HG03066 (cell line): ENCODE results near the gene JAKMIP1.

Experiments
- ATAC-seq: cut with Tn5 transposase; IDR thresholded peaks from one replicate; pipeline ENCODE4 v1.9.1; 2021; ENCODE audit warnings: low read depth; ENCODE audit not compliant: unreplicated experiment

Gene JAKMIP1

GRCh38 chr4:6183740-6184139, 16.6 kb downstream of the JAKMIP1 start:
- ATAC-seq, result peak; percentile 59

GRCh38 chr4:6182376-6183280, 17.7 kb downstream of the JAKMIP1 start:
- no peak for ATAC-seq

- peak; percentile 71 for ATAC-seq
These were observed 19.3 kb downstream of the JAKMIP1 start for GRCh38 chr4:6180841-6181631.

GRCh38 chr4:6179362-6179761, 21.0 kb downstream of the JAKMIP1 start:
- no peak for ATAC-seq

- no peak for ATAC-seq
These were observed 21.6 kb downstream of the JAKMIP1 start for GRCh38 chr4:6178757-6179156.

- no peak for ATAC-seq
These were observed 22.7 kb downstream of the JAKMIP1 start for GRCh38 chr4:6177587-6178197.

GRCh38 chr4:6175426-6175825, 24.9 kb downstream of the JAKMIP1 start:
- ATAC-seq, result no peak

- ATAC-seq, result no peak
These were observed 27.5 kb downstream of the JAKMIP1 start for GRCh38 chr4:6172927-6173200.

- no peak for ATAC-seq
These were observed 28.0 kb downstream of the JAKMIP1 start for GRCh38 chr4:6172093-6172926.

- ATAC-seq, result no peak
These were observed 31.1 kb downstream of the JAKMIP1 start for GRCh38 chr4:6169239-6169638.

GRCh38 chr4:6165766-6166165, 34.6 kb downstream of the JAKMIP1 start:
- no peak for ATAC-seq

GRCh38 chr4:6162885-6163284, 37.5 kb downstream of the JAKMIP1 start:
- no peak for ATAC-seq

GRCh38 chr4:6161921-6162464, 38.4 kb downstream of the JAKMIP1 start:
- ATAC-seq, result no peak

- no peak for ATAC-seq
These were observed 39.8 kb downstream of the JAKMIP1 start for GRCh38 chr4:6160536-6160935.

GRCh38 chr4:6157926-6158325, 42.4 kb downstream of the JAKMIP1 start:
- ATAC-seq, result no peak

- no peak for ATAC-seq
These were observed 44.2 kb downstream of the JAKMIP1 start for GRCh38 chr4:6155996-6156750.

GRCh38 chr4:6154875-6155274, 45.5 kb downstream of the JAKMIP1 start:
- ATAC-seq, result no peak

GRCh38 chr4:6153874-6154273, 46.5 kb downstream of the JAKMIP1 start:
- ATAC-seq, result no peak

GRCh38 chr4:6152869-6153705, 47.3 kb downstream of the JAKMIP1 start:
- ATAC-seq, result no peak
